Transverse colon (tissue), 3 donors: ENCODE data around the gene ASL.

Source experiments
- EP300 ChIP-seq: sonication (generic); formaldehyde crosslinking; IDR thresholded peaks from one replicate; pipeline ENCODE4 v1.6.1; 2017; ENCODE audit warnings: antibody characterized with exemption, low read depth
- POLR2A ChIP-seq: fragments of 450-650 bp; IDR thresholded peaks from one replicate; pipeline ENCODE4 v1.6.1; 2016; ENCODE audit warnings: antibody characterized with exemption, mild to moderate bottlenecking, moderate library complexity
- TF ChIP-seq, protein P1 (sequence below), 5 experiments: fragments of 200-600 bp in 3 of 5; fragments of 450-650 bp in 2 of 5; sonication (generic) in 3 of 5; IDR thresholded peaks; 1 replicate in 2 of 5; 2 replicates in 3 of 5; pipeline ENCODE4 v1.5.1; 2016 to 2017; ENCODE audit warnings: antibody characterized with exemption in 5 of 5, inconsistent platforms in 3 of 5, mild to moderate bottlenecking in 2 of 5, moderate library complexity in 1 of 5

DNA sequence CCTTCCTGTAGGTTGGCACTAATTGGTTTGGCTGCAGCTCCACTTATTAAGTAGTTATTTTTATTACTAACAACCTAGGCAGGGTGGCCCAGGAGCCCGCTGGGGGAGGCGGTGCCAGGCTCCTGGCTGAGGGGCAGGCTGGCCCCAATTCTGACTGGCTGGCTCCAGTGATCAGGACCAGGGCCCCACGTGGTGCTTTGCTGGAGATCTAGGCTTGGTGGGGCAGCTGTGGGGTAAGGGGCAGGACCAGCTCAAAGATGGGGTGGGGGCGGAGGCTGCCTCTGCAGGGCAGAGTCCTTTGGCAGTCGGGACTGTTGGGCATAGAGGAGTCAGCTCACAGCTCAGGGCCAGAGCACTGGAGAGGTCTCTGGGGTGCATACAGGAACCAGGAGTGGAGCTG, 2.4 kb downstream of the ASL start:
- TF ChIP-seq POLR2A = no peak
- no peak for TF ChIP-seq EP300
- TF ChIP-seq, protein P1, sequence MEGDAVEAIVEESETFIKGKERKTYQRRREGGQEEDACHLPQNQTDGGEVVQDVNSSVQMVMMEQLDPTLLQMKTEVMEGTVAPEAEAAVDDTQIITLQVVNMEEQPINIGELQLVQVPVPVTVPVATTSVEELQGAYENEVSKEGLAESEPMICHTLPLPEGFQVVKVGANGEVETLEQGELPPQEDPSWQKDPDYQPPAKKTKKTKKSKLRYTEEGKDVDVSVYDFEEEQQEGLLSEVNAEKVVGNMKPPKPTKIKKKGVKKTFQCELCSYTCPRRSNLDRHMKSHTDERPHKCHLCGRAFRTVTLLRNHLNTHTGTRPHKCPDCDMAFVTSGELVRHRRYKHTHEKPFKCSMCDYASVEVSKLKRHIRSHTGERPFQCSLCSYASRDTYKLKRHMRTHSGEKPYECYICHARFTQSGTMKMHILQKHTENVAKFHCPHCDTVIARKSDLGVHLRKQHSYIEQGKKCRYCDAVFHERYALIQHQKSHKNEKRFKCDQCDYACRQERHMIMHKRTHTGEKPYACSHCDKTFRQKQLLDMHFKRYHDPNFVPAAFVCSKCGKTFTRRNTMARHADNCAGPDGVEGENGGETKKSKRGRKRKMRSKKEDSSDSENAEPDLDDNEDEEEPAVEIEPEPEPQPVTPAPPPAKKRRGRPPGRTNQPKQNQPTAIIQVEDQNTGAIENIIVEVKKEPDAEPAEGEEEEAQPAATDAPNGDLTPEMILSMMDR (IDR thresholded peaks at IDR 0.05) = no peak
